Astrocyte (in vitro differentiated cells and primary cell): ENCODE data around the gene LRMDA. TPM values are rescaled to one million over a fixed set of nuclear protein-coding genes. Genes with fewer than 3 reads are reported as not detected.
A peak's percentile ranks its signal among the peaks of the same experiment; 100 is the strongest.

Experiments
- DNase-seq: peaks from one replicate; pipeline ENCODE4 v3.0.0-alpha.2; 2010; ENCODE audit warnings: low read depth
- FAIRE-seq: peaks from 2 replicates; lab custom pipeline; 2011; peaks lifted over from hg19 to GRCh38; lab: Jason Lieb, UNC
- H2AFZ ChIP-seq: 2 replicates; pipeline ENCODE4 v1.6.0; 2012; ENCODE audit warnings: low read depth, low read length, inconsistent platforms
- H3K27ac ChIP-seq: 2 replicates; pipeline ENCODE4 v1.5.1; 2011; ENCODE audit warnings: low read depth, low read length, inconsistent platforms
- H3K27me3 ChIP-seq: 2 replicates; pipeline ENCODE4 v1.6.0; 2011; ENCODE audit warnings: low read length, inconsistent platforms; ENCODE audit not compliant: insufficient read depth
- H3K36me3 ChIP-seq: 2 replicates; pipeline ENCODE4 v1.5.1; 2011; ENCODE audit warnings: low read length, inconsistent platforms; ENCODE audit not compliant: insufficient read depth
- H3K4me1 ChIP-seq: 2 replicates; pipeline ENCODE4 v1.5.1; 2011; ENCODE audit warnings: low read length, inconsistent platforms; ENCODE audit not compliant: insufficient read depth
- H3K4me2 ChIP-seq: 2 replicates; pipeline ENCODE4 v1.6.0; 2012; ENCODE audit warnings: low read length, inconsistent platforms
- H3K4me3 ChIP-seq: 2 replicates; pipeline ENCODE4 v1.5.1; 2011; ENCODE audit warnings: low read depth, mild to moderate bottlenecking, low read length, inconsistent platforms; ENCODE audit not compliant: insufficient read depth
- H3K79me2 ChIP-seq: 2 replicates; pipeline ENCODE4 v1.6.0; 2012; ENCODE audit warnings: mild to moderate bottlenecking, low read length, inconsistent platforms; ENCODE audit not compliant: insufficient read depth
- H3K9ac ChIP-seq: 2 replicates; pipeline ENCODE4 v1.6.0; 2012; ENCODE audit warnings: mild to moderate bottlenecking, low read length, inconsistent platforms
- H3K9me3 ChIP-seq: 2 replicates; pipeline ENCODE4 v1.5.1; 2012; ENCODE audit warnings: low read depth, mild to moderate bottlenecking, low read length, inconsistent platforms; ENCODE audit not compliant: insufficient read depth
- H4K20me1 ChIP-seq: 2 replicates; pipeline ENCODE4 v1.6.0; 2012; ENCODE audit warnings: low read length, inconsistent platforms; ENCODE audit not compliant: insufficient read depth
- H3K27ac Mint-ChIP-seq: one replicate; pipeline ENCODE4 v1.8.0; 2021; ENCODE audit warnings: mild to moderate bottlenecking, mixed read lengths; ENCODE audit not compliant: unreplicated experiment
- H3K27me3 Mint-ChIP-seq: one replicate; pipeline ENCODE4 v1.8.0; 2021; ENCODE audit warnings: low read depth, mixed read lengths; ENCODE audit not compliant: unreplicated experiment
- H3K36me3 Mint-ChIP-seq: one replicate; pipeline ENCODE4 v1.8.0; 2021; ENCODE audit warnings: low read depth, mixed read lengths; ENCODE audit not compliant: unreplicated experiment
- H3K4me1 Mint-ChIP-seq: one replicate; pipeline ENCODE4 v1.8.0; 2021; ENCODE audit warnings: low read depth, mixed read lengths; ENCODE audit not compliant: unreplicated experiment
- H3K4me3 Mint-ChIP-seq: one replicate; pipeline ENCODE4 v1.8.0; 2021; ENCODE audit warnings: mild to moderate bottlenecking, moderate library complexity, mixed read lengths; ENCODE audit not compliant: unreplicated experiment
- H3K9me3 Mint-ChIP-seq: one replicate; pipeline ENCODE4 v1.8.0; 2021; ENCODE audit warnings: mild to moderate bottlenecking, mixed read lengths; ENCODE audit not compliant: unreplicated experiment
- EZH2 ChIP-seq: IDR thresholded peaks from 2 replicates; pipeline ENCODE4 v1.6.1; 2012; ENCODE audit warnings: mild to moderate bottlenecking, low read length, inconsistent platforms; ENCODE audit not compliant: insufficient read depth
- total RNA-seq: library from RNA; stranded (reverse); gene quantifications from 2 replicates; pipeline ENCODE4 v1.2.1, GENCODE V29; 2021
- TF ChIP-seq, protein P1 (sequence below): IDR thresholded peaks from 2 replicates; pipeline ENCODE4 v1.5.1; 2011; ENCODE audit warnings: low read depth, mild to moderate bottlenecking, inconsistent platforms, low read length, moderate library complexity; ENCODE audit not compliant: insufficient read depth

Gene LRMDA
- total RNA-seq, 1 donor from 2014 or later: 2.7 TPM

- TF ChIP-seq, protein P1, sequence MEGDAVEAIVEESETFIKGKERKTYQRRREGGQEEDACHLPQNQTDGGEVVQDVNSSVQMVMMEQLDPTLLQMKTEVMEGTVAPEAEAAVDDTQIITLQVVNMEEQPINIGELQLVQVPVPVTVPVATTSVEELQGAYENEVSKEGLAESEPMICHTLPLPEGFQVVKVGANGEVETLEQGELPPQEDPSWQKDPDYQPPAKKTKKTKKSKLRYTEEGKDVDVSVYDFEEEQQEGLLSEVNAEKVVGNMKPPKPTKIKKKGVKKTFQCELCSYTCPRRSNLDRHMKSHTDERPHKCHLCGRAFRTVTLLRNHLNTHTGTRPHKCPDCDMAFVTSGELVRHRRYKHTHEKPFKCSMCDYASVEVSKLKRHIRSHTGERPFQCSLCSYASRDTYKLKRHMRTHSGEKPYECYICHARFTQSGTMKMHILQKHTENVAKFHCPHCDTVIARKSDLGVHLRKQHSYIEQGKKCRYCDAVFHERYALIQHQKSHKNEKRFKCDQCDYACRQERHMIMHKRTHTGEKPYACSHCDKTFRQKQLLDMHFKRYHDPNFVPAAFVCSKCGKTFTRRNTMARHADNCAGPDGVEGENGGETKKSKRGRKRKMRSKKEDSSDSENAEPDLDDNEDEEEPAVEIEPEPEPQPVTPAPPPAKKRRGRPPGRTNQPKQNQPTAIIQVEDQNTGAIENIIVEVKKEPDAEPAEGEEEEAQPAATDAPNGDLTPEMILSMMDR: no peak
- TF ChIP-seq EZH2: no peak
- peaks cover 2% of the 10 kb centered on the region for H3K36me3 Mint-ChIP-seq
- Histone ChIP-seq H4K20me1 (no peaks in the 10 kb centered on the region), H3K27ac (no peak overlapping the region), H3K9ac (no peak overlapping the region), H3K4me3 (no peak overlapping the region), H3K4me1 (no peaks in the 10 kb centered on the region), H2AFZ (no peak overlapping the region), H3K9me3 (no peaks in the 10 kb centered on the region), H3K27me3 (peaks cover 2% of the 10 kb centered on the region), H3K79me2 (no peaks in the 10 kb centered on the region), H3K36me3 (no peaks in the 10 kb centered on the region), H3K4me2 (no peak overlapping the region)
- no peak for FAIRE-seq
- H3K9me3 Mint-ChIP-seq: peaks cover 2% of the 10 kb centered on the region
- no peak overlapping the region for H3K27ac Mint-ChIP-seq
- DNase-seq: no peak
- peaks cover 4% of the 10 kb centered on the region for H3K27me3 Mint-ChIP-seq
- H3K4me3 Mint-ChIP-seq: no peak overlapping the region
- peaks cover 14% of the 10 kb centered on the region for H3K4me1 Mint-ChIP-seq
These were observed 520.7 kb downstream of the LRMDA start for GRCh38 chr10:75952093-75952492.

- Histone ChIP-seq H3K79me2 (no peaks in the 10 kb centered on the region), H3K27ac (no peak overlapping the region), H3K36me3 (no peaks in the 10 kb centered on the region), H3K4me3 (no peak overlapping the region), H3K4me1 (peaks cover 4% of the 10 kb centered on the region), H3K27me3 (peaks cover 2% of the 10 kb centered on the region), H4K20me1 (no peaks in the 10 kb centered on the region), H3K9me3 (no peaks in the 10 kb centered on the region), H3K9ac (no peak overlapping the region), H3K4me2 (no peak overlapping the region), H2AFZ (no peak overlapping the region)
- no peak for FAIRE-seq
- peaks cover 2% of the 10 kb centered on the region for H3K9me3 Mint-ChIP-seq
- H3K4me3 Mint-ChIP-seq: no peak overlapping the region
- no peak overlapping the region for H3K27ac Mint-ChIP-seq
- no peak for DNase-seq
- H3K36me3 Mint-ChIP-seq: no peaks in the 10 kb centered on the region
- peaks cover 2% of the 10 kb centered on the region for H3K27me3 Mint-ChIP-seq
- TF ChIP-seq, protein P1: no peak
- no peak for TF ChIP-seq EZH2
- H3K4me1 Mint-ChIP-seq: peaks cover 23% of the 10 kb centered on the region
These were observed 523.1 kb downstream of the LRMDA start for GRCh38 chr10:75954486-75954885.

DNA sequence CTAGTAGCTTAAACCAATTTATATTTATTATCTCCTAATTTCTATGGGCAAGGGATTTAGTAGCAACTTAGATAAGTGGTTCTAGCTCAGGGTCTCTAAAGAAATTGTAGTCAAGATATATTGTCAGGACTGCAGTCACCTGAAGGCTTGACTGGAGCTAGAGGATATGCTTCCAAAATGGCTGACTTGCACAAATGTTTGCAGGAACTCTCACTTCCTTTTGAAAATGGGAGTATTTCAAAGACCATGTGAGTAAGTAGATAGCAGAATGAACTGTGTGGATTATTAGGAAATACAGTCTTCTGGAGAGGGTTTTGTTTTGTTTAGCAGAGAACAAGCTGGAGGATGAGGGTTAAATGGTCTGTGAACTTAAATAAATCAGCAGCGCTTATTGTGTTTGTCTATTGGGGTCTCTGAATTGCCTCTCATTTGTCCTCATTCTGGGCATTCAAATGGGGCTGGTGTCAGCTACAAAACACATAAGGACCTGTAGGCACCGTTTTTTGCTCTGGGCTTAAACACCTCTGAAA, 524.6 kb downstream of the LRMDA start:
- TF ChIP-seq, protein P1: no peak
- no peak for TF ChIP-seq EZH2
- no peaks in the 10 kb centered on the region for H3K79me2 ChIP-seq
- FAIRE-seq: no peak

More for the DNA sequence above, 524.6 kb downstream of the LRMDA start:
- H3K4me1 ChIP-seq: peaks cover 4% of the 10 kb centered on the region
- DNase-seq: no peak
- H3K36me3 ChIP-seq: no peaks in the 10 kb centered on the region
- no peak overlapping the region for H3K4me3 Mint-ChIP-seq
- H3K9me3 ChIP-seq: no peaks in the 10 kb centered on the region
- peaks cover 2% of the 10 kb centered on the region for H3K9me3 Mint-ChIP-seq
- H3K4me1 Mint-ChIP-seq: peaks cover 15% of the 10 kb centered on the region
- H3K27ac ChIP-seq: no peak overlapping the region
- H3K27ac Mint-ChIP-seq: no peak overlapping the region
- no peak overlapping the region for H3K9ac ChIP-seq
- no peak overlapping the region for H3K4me2 ChIP-seq
- H3K36me3 Mint-ChIP-seq: no peaks in the 10 kb centered on the region
- H3K27me3 ChIP-seq: peaks cover 2% of the 10 kb centered on the region
- H3K4me3 ChIP-seq: no peak overlapping the region
- H4K20me1 ChIP-seq: no peaks in the 10 kb centered on the region
- H3K27me3 Mint-ChIP-seq: no peaks in the 10 kb centered on the region
- peak overlapping the region; percentile 31 for H2AFZ ChIP-seq
